Measurements from ENCODE around the gene WLS. TPM values are rescaled to one million over a fixed set of nuclear protein-coding genes. Genes with fewer than 3 reads are reported as not detected.

Gene WLS
- total RNA-seq, 1 donor from 2014 or later, result 68.0 TPM

DNA sequence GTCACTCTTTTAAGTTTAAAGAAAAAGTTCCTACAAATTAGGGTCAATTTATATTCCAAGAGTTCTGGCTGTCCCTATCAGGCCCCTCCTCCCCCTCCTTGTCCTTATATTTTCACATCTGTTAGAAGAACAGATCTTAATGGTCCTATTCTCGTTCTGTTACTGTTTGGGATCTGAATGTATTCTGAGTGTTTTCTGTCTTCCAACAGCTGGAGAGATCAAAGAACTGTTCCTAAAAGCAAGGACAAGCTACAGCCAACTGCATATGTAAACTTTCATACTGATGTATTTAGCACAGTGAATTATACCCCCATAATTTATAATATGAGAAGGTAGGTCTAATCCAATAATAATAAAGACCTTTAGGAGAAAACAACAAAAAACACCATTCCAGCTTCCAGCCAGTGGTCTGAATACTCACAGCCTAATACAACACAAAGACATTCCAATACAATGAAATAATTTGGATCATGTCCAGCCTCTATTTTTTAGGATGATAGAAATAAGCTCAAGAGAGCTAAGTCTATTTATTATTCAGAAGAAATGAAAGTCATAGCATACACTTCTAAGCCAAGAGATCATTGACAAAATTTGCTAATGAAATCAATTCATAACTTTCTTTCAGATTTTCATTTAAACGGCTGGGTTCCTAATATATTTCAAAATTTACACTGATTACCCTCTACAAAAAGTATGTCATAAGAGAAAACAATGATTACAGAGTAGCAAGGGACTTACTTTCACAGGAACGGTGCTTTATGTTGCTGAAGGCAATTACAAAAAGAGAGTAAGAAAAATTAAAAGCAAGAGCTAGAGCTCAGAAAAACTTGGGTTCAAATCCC is 25.3 kb downstream of the WLS start:
- Histone ChIP-seq H3K4me1 (peaks cover 57% of the 10 kb centered on the region), H3K27me3 (no peaks in the 10 kb centered on the region), H3K36me3 (no peaks in the 10 kb centered on the region), H3K4me3 (no peak overlapping the region), H3K27ac (no peak overlapping the region), H3K9me3 (no peaks in the 10 kb centered on the region)
- DNase-seq (ENCODE audit: extremely low spot score in 2 of 2), result no peak
- intact Hi-C loops (cut with DNase I), result no loop called here
- no peak for TF ChIP-seq POLR2A (IDR thresholded peaks at IDR 0.05)
- TF ChIP-seq CTCF (IDR thresholded peaks at IDR 0.05), result no peak
- TF ChIP-seq POLR2AphosphoS5 (IDR thresholded peaks at IDR 0.05; ENCODE audit: insufficient read depth in 1 of 2, low read depth in 1 of 2), result no peak

- intact Hi-C loops (cut with DNase I), result no loop called here
- H3K27ac ChIP-seq, result no peak overlapping the region
- H3K9me3 ChIP-seq, result no peaks in the 10 kb centered on the region
- DNase-seq (ENCODE audit: extremely low spot score in 2 of 2), result no peak
- no peaks in the 10 kb centered on the region for H3K36me3 ChIP-seq
- peaks cover 64% of the 10 kb centered on the region for H3K4me1 ChIP-seq
- no peak for TF ChIP-seq POLR2A (IDR thresholded peaks at IDR 0.05)
- TF ChIP-seq CTCF (IDR thresholded peaks at IDR 0.05), result no peak
- no peak for TF ChIP-seq POLR2AphosphoS5 (IDR thresholded peaks at IDR 0.05; ENCODE audit: insufficient read depth in 1 of 2, low read depth in 1 of 2)
- H3K4me3 ChIP-seq, result no peak overlapping the region
- no peaks in the 10 kb centered on the region for H3K27me3 ChIP-seq
Observed at GRCh38 chr1:68205794-68206358, 26.4 kb downstream of the WLS start.

DNA sequence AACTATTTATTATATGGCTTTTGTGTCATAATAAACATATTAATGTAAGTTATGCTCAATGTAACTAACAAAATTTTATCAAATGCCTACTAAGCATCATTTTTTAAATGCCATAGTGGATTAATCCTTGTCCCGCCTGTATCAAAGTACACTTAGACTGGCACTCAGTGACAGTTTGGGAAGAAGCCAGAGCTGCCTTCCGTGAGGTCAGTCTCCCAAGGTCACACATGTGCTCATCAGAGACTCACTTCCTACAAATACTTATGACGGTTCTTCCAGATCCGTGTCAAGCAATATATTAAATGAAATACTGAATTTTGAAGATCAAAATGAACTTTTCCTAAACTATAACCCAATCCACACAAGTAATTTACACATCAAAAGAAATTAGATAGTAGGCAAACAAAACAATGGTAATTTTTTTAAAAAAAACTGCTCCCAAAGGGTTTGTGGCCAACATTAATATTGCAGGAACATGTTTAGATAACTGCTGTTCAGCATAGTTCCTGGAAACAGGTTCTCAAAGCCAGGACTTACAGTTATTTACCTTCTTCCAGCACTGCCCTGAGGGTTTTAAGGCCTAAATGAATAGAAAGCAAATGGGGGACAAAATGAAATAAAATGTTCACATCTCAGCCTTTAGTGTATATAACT is 27.2 kb downstream of the WLS start:
- Histone ChIP-seq H3K36me3 (no peaks in the 10 kb centered on the region), H3K9me3 (no peaks in the 10 kb centered on the region), H3K27ac (no peak overlapping the region), H3K4me1 (peaks cover 61% of the 10 kb centered on the region), H3K4me3 (no peak overlapping the region), H3K27me3 (no peaks in the 10 kb centered on the region)
- no peak for DNase-seq (ENCODE audit: extremely low spot score in 2 of 2)
- intact Hi-C loops (cut with DNase I), result no loop called here
- no peak for TF ChIP-seq POLR2A (IDR thresholded peaks at IDR 0.05)
- no peak for TF ChIP-seq POLR2AphosphoS5 (IDR thresholded peaks at IDR 0.05; ENCODE audit: insufficient read depth in 1 of 2, low read depth in 1 of 2)
- TF ChIP-seq CTCF (IDR thresholded peaks at IDR 0.05), result no peak

DNA sequence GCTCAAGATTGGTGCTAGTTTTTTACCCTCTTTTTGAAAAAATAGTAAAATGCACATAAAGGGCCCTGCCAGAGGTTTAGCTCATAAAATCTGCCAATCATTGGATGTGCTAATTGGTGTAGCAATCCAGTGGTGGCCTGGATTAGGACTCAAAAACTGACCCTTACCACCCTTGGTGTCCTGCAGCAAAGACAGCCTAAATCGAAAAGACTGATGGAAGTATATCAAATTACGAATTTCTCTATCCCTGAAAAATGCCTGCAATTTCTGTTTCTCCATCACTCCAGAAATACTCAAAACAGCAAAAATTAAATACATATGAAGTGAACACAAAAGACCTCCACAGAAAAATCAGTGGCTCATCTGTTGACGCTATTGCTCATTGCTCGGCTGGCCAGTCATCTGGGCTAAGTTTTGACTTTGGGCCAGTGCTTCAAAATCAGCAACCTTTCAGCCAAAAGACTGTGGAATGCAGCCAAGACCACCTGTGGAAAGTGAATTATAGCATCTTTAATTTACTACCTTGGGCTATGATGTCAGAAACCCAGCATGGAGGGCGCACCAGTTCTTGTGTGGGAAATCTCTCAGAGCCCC is 30.0 kb downstream of the WLS start:
- no peak overlapping the region for H3K27ac ChIP-seq
- intact Hi-C loops (cut with DNase I), result no loop called here

More for the DNA sequence above, 30.0 kb downstream of the WLS start:
- no peaks in the 10 kb centered on the region for H3K36me3 ChIP-seq
- no peak for TF ChIP-seq POLR2A (IDR thresholded peaks at IDR 0.05)
- TF ChIP-seq CTCF (IDR thresholded peaks at IDR 0.05), result no peak
- no peak for TF ChIP-seq POLR2AphosphoS5 (IDR thresholded peaks at IDR 0.05; ENCODE audit: insufficient read depth in 1 of 2, low read depth in 1 of 2)
- DNase-seq (ENCODE audit: extremely low spot score in 2 of 2), result no peak
- peaks cover 63% of the 10 kb centered on the region for H3K4me1 ChIP-seq
- no peak overlapping the region for H3K4me3 ChIP-seq
- H3K9me3 ChIP-seq, result no peaks in the 10 kb centered on the region
- H3K27me3 ChIP-seq, result no peaks in the 10 kb centered on the region

All from vagina (tissue), 2 donors.